HG03159 (cell line): ENCODE data around the gene BNIP5.

ENCODE experiments used
- ATAC-seq: cut with Tn5 transposase; IDR thresholded peaks from one replicate; pipeline ENCODE4 v1.9.1; 2021; ENCODE audit warnings: mild to moderate bottlenecking, moderate library complexity; ENCODE audit not compliant: unreplicated experiment

BNIP5 gene

GRCh38 chr6:36336779-36337241 is at the start of gene BNIP5:
BNIP5 (minus strand) TSS chr6:36336888; CDS start chr6:36330690, 6,198 bp downstream.
- no peak for ATAC-seq

- no peak for ATAC-seq
These were observed 47.4 kb upstream of the BNIP5 start for GRCh38 chr6:36384095-36384494.

- ATAC-seq = no peak
These were observed 46.9 kb upstream of the BNIP5 start for GRCh38 chr6:36383606-36384005.

DNA sequence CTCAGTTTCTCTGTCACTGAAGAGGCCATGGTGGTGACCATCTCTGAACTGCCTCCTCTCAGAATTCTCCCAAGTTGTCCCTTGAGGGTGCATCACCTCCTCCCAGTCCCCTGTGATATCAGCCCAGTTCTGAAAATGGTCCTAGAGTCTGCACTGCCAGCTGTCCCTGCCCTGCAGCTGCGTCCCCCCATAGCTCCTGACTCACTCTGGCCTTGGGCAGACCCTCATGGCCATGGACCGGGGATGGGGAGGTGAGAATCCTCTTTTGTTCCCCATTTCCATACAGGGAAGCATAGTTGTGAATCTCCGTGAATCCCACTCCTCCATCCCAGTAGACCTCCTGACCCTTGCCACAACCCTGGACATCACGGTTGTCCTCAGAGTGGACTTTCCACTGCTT is 46.3 kb upstream of the BNIP5 start:
- ATAC-seq = no peak

- no peak for ATAC-seq
These were observed 45.1 kb upstream of the BNIP5 start for GRCh38 chr6:36381502-36382389.

DNA sequence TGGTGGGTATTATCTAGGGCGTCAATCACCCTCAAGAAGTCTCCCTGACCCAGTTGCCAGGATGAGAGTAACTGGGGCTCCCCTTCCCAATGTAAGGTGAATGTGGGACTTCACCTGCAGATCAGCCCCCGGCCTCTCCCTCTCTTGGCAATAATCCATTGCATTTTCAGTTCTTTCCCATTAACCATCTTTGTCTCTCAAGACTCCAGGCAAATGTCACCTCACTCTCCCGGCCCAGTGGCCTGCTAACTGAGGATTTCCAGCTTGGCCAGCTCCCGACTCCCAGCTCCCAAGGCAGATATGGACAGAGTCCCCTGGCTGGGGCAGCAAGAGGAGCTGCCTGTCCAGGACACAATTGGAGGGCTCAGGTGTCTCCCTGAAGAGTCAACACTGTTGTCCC is 43.5 kb upstream of the BNIP5 start:
- ATAC-seq = no peak

DNA sequence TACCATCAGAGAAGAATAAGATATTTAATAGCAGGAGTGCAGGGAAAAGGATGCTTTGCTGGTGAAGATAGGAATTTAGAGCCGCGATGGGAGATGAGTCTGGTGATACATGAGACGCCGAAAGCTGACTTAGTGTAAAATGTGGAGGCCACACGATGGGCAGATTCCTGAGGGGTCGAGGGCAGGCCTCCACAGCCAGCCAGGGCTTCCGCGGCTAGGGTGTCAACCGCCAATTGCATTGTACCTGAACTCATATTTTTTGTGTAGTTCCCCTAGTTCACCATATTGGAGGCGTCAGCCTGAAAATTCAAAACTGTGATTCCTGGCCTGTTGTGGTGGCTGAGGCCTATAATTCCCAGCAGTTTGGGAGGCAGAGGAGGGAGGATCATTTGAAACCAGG is 42.2 kb upstream of the BNIP5 start:
- ATAC-seq = no peak

DNA sequence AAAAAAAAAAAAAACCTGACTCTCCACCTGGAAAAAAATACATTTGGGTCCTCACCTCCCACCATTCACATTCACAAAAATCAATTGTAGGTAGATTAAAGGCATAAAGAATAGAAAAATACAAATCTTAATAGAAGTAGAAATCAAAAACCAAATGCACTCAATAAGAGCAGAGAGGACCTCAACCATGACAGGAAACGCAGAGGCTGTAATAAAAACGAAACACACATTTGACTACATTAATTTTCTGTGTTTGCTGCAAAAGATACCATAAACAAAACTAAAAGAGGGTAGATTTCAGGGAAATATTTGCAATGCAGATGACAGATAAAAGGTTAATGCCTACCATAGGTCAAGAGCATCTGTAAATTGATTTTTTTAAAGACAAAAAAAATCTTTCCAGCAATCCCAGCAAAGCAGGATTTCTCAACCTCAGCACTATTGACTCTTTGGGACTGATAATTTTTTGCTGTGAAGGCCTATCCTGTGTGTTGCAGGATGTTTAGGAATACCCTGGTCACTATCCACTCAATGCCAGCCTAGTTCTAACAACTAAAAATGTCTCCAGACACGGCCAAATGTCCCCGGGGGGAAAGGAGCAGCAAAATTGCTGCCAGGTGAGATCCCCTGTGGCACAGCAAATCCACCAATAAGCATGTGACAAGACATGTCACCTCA is 41.7 kb upstream of the BNIP5 start:
- no peak for ATAC-seq

DNA sequence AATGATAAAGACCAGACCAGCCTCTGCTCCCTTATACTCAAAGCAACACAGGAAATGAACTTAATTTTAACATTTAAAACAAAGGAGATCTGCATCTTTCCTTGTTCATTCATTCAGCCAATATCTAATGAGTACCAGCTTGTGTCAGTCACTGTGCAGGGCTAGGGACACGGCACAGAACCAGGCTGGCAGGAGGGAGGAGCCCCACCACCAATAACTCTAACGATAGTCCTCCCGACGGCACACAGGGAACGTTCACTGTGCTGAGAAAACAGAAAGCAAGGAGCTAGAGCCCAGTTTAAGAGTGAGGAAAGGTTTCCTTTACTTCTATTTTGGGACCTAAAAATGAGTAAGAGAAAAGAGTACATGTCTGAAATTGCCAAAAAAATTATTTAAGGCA is 40.9 kb upstream of the BNIP5 start:
- no peak for ATAC-seq

DNA sequence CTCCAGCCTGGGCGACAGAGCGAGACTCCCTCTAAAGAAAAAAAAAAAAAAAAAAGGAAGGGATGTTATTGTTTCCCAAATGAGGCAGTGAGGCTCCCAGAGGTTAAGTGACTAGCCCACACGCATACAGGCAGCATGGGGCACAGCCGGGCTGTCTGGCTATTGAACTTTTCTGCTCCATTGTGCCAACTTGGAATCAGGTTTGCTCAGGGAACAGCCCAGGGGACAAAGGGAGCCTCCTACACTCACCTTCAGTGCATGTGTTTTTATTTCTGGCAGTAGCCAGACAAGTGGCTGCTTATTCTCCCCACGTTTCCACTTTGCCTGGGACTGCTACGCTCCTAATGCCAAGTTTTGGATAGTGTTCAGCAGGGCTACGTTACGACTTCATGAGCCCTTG is 40.1 kb upstream of the BNIP5 start:
- no peak for ATAC-seq

DNA sequence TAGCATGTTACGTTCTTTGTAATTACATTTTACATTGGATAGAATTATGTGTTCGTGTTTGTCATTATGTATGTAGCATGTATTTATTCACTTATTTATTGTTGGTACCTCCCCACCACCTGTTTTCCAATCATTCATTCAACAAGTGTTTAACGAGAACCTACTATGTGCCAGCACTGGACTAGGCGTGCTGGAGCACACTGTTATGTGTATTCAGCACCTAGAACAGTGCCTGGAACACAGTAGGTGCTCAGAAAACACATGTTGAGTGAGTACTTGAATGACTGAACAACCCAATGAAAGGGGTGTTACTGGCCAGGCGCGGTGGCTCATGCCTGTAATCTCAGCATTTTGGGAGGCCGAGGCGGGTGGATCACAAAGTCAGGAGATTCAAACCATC is 39.5 kb upstream of the BNIP5 start:
- no peak for ATAC-seq

GRCh38 chr6:36375644-36376155 is 39.0 kb upstream of the BNIP5 start:
- no peak for ATAC-seq

DNA sequence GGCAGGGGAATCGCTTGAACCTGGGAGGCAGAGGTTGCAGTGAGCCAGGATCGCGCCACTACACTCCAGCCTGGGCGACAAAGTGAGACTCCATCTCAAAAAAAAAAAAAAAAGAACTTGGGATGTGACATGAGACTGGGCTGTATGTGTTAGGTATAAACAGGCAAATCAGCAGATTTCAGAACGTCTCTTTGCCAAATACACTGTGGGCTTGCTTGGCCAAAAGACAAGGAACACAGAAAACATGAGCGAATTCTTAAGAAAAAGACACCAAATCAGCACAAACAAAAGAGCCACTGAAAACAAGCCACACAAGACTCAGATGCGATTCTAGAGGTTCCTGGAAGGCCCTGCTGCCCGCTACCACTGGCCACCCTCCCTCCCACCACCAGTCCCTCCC is 38.3 kb upstream of the BNIP5 start:
- ATAC-seq = no peak

DNA sequence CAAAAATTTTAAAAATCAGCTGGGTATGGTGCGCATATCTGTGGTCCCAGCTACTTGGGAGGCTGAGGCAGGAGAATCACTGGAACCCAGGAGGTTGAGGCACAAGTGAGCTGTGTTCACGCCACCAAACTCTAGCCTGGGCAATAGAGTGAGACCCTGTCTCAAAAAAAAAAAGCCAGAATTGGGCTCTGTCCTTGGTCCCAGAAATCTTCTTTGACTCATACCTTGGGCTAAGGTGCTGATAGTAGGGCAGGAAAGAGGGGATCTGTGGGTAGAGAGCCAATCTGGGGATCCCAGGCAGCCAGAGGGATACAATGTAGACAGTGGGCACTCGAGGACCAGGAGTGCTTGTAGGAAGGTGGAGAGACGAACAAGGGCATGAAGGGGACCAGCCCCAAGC is 37.5 kb upstream of the BNIP5 start:
- ATAC-seq = no peak

- no peak for ATAC-seq
These were observed 36.8 kb upstream of the BNIP5 start for GRCh38 chr6:36373368-36374019.

- ATAC-seq = no peak
These were observed 35.4 kb upstream of the BNIP5 start for GRCh38 chr6:36372088-36372487.

DNA sequence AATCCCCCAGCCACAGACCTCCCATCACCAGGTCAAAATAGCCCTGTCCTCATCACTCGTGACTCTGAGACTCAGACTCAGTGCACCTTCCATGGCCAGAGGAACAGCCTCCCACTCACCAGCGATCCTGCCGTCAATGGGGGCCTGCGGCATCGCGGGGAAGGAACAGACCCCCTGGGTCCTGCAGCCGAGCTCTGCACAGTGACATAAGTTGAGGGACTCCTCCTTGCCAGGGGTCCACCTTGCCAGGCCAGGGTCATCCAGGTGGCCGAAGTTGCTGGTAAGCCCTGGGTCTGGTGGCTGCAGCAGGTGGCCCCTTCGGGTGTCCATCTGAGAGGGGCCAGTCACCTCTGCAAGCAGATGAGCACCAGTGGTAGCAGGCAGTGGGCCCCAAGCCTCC is 34.5 kb upstream of the BNIP5 start:
- ATAC-seq = no peak

DNA sequence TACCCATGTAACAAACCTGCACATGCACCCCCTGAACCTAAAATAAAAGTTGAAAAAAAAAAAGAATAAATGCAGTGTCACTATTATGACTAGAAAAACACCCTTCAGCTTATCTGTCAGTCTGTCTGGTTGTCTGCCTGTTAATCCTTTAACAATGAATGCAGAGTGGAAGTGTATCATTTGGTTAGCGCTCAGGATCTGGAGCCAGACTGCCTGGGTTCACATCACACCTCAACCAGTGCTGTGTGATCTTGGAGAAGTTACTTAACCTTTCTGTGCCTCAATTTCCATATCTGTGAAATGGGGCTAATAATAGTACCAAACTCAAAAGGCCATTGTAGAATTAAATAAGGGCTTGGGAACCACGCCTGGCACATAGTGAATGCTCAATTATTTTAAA is 34.0 kb upstream of the BNIP5 start:
- no peak for ATAC-seq

GRCh38 chr6:36368921-36369865 is 32.5 kb upstream of the BNIP5 start:
- ATAC-seq = no peak

- no peak for ATAC-seq
These were observed 31.7 kb upstream of the BNIP5 start for GRCh38 chr6:36368421-36368820.
